ENCODE results near the gene NCMAP. TPM values are rescaled to one million over a fixed set of nuclear protein-coding genes. Genes with fewer than 3 reads are reported as not detected.
A peak's percentile ranks its signal among the peaks of the same experiment; 100 is the strongest.

Gene NCMAP
- total RNA-seq, 1 donor from 2014 or later, result 9.2 TPM

DNA sequence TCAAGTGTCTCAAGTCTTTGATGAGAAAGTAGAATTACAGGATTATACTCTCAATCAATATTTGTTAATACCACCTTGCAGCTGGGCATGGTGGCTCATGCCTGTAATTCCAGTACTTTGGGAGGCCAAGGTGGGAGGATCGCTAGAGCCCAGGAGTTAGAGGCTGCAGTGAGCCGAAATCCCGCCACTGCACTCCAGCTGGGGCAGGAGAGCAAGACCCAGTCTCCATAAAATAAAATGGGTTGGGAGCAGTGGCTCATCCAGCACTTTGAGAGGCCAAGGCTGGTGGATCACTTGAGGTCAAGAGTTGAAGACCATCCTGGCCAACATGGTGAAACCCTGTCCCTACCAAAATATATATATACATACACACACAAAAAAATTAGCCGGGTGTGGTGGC, 1.2 kb upstream of the NCMAP start:
- Histone ChIP-seq H3K4me3 (no peak overlapping the region), H3K27ac (no peak overlapping the region), H3K9me3 (no peaks in the 10 kb centered on the region), H3K27me3 (ENCODE audit: low read depth) (peaks cover 23% of the 10 kb centered on the region), H3K36me3 (no peaks in the 10 kb centered on the region), H3K4me1 (peaks cover 22% of the 10 kb centered on the region)
- intact Hi-C loops (cut with DNase I), result no loop called here
- ATAC-seq (no peak), DNase-seq (no peak)
- TF ChIP-seq CTCF (IDR thresholded peaks at IDR 0.05), result no peak

DNA sequence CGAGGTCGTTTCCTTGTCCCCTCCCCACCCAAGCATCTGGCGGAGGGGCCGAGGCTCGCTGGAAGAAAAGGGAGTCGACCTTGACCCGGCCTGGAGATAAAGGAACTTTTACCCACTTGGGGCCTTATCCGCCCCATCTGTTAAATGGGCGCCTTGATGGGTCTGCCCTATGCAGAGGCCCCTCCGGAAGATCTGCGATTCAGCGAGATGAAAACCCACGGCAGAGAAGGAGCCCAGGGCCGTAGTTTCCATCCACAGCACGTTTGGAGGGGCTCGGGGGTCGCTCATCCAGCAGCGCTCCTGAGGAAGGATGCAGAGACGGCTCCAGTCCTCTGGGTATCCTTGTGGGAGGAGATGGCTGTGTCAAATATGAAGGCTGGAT, 518 bp downstream of the NCMAP start:
- Histone ChIP-seq H3K27ac (peak overlapping the region; percentile 13), H3K4me3 (peak overlapping the region; percentile 49), H3K36me3 (no peaks in the 10 kb centered on the region), H3K27me3 (ENCODE audit: low read depth) (peaks cover 23% of the 10 kb centered on the region), H3K4me1 (peaks cover 22% of the 10 kb centered on the region), H3K9me3 (no peaks in the 10 kb centered on the region)
- no peak for ATAC-seq
- intact Hi-C loops (cut with DNase I), result no loop called here
- DNase-seq, result no peak
- TF ChIP-seq CTCF (IDR thresholded peaks at IDR 0.05), result no peak

DNA sequence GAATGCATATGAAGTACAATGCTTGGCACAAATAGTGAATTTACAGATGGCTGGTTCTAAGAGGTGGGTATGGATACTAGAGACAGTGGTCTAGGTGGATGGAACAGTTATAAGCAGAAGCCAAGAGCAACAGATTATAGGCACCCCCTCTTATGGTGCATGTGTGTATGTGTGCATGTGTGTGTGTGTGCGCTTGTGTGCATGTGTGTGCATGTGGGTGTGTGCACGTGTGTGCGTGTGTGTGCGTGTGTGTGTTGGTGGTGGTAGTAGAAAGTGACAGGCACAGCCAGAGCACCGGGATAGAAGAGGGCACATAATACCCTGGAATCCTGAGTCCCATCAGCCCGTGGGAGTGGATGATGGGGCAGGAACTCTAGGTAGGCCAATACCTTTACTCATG, 1.3 kb downstream of the NCMAP start:
- Histone ChIP-seq H3K36me3 (no peaks in the 10 kb centered on the region), H3K4me3 (no peak overlapping the region), H3K27me3 (ENCODE audit: low read depth) (peaks cover 23% of the 10 kb centered on the region), H3K9me3 (no peaks in the 10 kb centered on the region), H3K27ac (no peak overlapping the region), H3K4me1 (peaks cover 22% of the 10 kb centered on the region)
- intact Hi-C loops (cut with DNase I), result no loop called here
- TF ChIP-seq CTCF (IDR thresholded peaks at IDR 0.05), result no peak
- DNase-seq (no peak), ATAC-seq (no peak)

GRCh38 chr1:24557711-24558131, 1.8 kb downstream of the NCMAP start:
- no peak overlapping the region for H3K27ac ChIP-seq

DNA sequence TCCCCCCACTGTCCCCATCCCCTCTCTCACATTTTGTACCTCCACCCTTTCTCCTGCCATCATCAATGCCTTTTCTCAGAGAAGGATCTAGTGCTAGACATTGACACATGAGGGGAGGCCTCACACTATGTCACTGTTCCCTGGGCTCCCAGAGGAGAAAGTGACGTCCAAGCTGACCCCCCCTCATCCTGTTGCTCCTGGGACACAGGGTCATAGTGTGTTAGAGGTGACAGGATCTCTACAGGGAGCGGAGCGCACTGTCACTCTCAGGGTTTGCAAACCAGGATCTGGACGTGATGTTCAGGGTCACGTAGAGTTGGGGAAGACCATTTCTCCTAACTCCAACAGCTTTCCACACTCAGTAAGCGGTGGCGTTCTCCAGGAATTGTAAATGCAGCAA, 2.6 kb downstream of the NCMAP start:
- TF ChIP-seq CTCF (IDR thresholded peaks at IDR 0.05), result no peak

More at GRCh38 chr1:24557711-24558131, 1.8 kb downstream of the NCMAP start:
- TF ChIP-seq CTCF (IDR thresholded peaks at IDR 0.05), result no peak
- Histone ChIP-seq H3K4me1 (peaks cover 22% of the 10 kb centered on the region), H3K9me3 (no peaks in the 10 kb centered on the region), H3K4me3 (no peak overlapping the region), H3K27me3 (ENCODE audit: low read depth) (peaks cover 23% of the 10 kb centered on the region), H3K36me3 (no peaks in the 10 kb centered on the region)
- DNase-seq, result no peak
- intact Hi-C loops (cut with DNase I), result no loop called here
- no peak for ATAC-seq

More for the DNA sequence above, 2.6 kb downstream of the NCMAP start:
- Histone ChIP-seq H3K36me3 (no peaks in the 10 kb centered on the region), H3K4me1 (peaks cover 22% of the 10 kb centered on the region), H3K27me3 (ENCODE audit: low read depth) (peaks cover 23% of the 10 kb centered on the region), H3K27ac (no peak overlapping the region), H3K4me3 (no peak overlapping the region), H3K9me3 (no peaks in the 10 kb centered on the region)
- intact Hi-C loops (cut with DNase I), result no loop called here
- DNase-seq (no peak), ATAC-seq (no peak)
